Fibroblast of peridontal ligament (primary cell): Measurements from ENCODE around the gene ARHGEF1.

Experiments used
- DNase-seq: peaks from one replicate; pipeline ENCODE4 v3.0.0-alpha.2; 2010; ENCODE audit errors: extremely low read depth

The ARHGEF1 gene

GRCh38 chr19:41883463-41883820 lies 458 bp downstream of the ARHGEF1 start:
- no peak for DNase-seq

DNA sequence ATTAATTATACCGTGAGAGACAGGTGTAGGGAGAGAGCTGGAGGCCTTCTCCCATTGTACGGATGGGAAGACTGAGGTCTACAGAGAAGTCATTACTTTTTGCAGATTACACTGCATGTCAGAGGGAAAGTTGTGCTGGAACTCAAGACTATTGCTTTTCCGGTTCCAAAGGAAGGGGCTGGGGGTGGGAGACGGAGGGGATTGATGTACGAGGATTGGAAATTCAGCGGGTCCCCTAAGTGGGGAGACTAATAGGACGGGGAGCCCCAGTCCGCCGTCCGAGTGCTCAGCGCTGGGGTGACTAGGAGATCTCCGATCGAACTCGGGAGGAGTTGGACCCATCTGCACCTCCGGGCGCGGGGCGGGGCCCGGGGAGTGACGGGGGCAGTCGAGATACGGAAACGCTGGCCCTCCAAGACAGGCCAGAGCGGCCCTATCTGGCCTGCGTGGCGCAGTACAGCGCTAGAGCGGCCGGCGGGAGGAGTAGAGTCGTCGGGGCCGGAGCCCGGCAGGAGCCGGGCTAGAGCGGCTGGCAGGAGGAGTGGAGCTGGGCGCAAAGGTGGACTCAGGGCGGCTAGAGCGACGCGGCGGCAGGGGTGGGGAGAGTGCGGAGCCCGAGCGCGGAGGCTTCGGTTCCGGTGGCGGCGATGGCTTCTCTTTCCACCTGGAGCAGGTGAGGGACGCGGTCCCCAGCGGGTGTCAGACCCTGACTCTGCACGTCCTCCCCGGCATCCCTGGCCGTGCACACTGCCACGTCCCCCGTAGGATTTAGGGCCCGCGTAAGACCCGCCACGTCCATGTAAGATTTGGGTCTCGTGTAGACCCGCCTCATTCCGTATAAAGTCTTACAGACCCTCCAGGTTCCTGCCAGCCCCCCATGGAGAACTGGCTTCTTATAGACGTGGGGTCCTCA lies 1.1 kb downstream of the ARHGEF1 start:
- peak; percentile 92 for DNase-seq

GRCh38 chr19:41886761-41887710 lies 4.1 kb downstream of the ARHGEF1 start:
- DNase-seq, result no peak

- DNase-seq, result no peak
Measured at GRCh38 chr19:41887711-41888382, 4.9 kb downstream of the ARHGEF1 start.

DNA sequence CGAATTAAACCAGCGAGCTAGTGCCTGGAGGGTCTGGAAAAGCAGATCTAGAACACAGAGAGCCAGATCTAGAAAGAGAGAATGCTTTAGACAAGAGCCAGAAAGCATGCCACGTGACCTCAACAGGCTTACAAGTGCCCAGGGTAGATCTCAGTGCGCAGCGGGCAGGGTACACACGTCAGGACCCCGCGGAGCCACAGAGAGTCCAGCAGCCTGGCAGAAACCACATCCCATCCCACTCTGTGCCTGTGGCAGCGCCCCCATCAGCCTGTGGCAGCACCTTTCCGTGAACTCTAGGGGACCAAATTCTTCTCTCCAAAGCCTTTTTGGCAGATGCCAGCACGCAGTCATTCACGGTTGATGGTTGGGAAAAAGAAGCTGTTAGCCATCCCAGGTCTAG lies 5.9 kb downstream of the ARHGEF1 start:
- no peak for DNase-seq

DNA sequence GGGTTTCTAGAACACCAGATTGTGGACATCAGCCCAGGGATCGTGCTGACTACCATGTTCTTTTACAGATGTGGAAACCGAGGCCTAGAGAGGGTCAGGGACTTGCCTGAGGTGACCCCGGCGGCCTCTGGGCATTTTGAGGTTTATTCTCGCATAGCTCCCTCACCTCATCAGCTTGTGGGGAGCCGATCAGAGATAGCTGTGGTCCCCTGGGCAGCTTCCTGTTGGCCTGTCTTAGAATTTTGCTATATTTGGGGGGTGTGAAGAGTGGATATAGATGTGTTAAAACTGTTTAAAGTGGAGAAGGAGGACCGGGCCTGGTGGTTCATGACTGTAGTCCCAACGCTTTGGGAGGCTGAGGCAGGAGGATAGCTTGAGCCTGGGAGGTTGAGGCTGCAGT lies 6.9 kb downstream of the ARHGEF1 start:
- no peak for DNase-seq

- DNase-seq, result no peak
Measured at GRCh38 chr19:41890936-41891335, 8.0 kb downstream of the ARHGEF1 start.

- DNase-seq, result no peak
Measured at GRCh38 chr19:41892173-41892902, 9.4 kb downstream of the ARHGEF1 start.

GRCh38 chr19:41893899-41894298 lies 10.9 kb downstream of the ARHGEF1 start:
- DNase-seq, result no peak

DNA sequence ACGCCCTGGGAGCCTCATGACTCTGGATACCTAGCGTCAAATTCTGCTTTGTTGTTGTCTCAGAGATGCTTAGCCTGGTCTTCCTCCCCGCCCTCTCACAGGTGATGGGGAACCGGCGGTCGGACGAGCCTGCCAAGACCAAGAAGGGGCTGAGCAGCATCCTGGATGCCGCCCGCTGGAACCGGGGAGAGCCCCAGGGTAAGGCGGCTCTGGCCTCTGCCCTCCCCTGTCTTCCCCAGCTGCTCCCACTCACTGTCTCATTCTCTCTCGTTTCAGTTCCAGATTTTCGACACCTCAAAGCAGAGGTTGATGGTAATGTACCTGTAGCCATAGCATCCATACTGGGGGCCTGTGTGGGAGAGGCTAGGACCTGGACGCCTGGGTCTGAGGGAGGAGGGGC lies 11.4 kb downstream of the ARHGEF1 start:
- DNase-seq, result no peak

DNA sequence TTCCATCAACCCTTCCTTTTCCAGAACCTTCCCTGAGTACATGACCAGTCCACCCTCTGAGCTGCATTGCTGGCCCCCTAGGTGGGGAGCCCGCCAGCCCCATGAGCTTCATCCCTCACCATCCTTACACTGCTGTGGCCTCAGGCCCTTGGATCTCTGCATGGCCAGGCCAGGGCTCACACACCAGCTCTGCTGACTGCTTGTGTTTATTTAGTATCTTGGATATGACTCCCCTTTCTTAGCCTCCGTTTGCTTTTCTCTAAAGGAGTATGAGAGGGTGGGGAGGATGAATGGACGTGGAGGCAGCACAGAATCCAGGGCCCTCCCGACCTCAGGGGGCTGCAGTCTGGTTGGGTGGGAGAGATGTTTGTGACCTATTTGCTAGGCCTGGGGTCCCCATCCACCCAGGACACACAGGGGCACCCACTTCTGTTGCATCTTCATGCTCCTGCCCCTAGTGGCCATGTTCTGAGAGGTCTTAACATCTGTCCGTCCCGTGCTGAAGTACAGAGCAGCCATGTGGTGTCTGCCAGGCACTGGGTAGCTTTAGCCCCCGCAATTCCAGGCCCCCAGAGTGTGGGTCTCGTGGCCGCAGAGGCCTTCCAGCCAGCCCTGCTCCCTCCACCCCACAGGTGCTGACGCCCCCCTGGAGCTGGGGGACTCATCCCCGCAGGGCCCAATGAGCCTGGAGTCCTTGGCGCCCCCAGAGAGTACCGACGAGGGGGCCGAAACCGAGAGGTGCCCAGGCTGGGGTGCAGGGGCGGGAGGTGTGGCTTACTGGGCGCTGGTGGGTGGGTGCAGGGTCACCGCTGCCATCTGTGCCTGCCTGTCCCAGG lies 13.0 kb downstream of the ARHGEF1 start:
- DNase-seq, result no peak

DNA sequence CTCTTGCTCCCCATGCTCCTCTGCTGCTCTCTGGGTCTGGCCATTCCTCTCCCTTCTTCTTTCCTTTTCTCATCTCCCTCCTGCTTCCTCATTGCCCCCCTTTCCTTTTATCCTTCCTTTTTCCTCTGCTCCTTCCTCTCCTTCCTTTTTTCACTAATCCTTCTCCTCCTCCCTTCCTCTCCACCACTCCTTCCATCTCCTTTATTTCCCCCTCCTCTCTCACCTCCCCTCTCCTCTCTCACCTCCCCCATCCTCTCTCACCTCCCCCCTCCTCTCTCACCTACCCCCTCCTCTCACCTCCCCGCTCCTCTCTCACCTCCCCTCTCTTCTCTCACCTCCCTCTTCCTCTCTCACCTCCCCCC lies 13.6 kb downstream of the ARHGEF1 start:
- DNase-seq, result no peak

DNA sequence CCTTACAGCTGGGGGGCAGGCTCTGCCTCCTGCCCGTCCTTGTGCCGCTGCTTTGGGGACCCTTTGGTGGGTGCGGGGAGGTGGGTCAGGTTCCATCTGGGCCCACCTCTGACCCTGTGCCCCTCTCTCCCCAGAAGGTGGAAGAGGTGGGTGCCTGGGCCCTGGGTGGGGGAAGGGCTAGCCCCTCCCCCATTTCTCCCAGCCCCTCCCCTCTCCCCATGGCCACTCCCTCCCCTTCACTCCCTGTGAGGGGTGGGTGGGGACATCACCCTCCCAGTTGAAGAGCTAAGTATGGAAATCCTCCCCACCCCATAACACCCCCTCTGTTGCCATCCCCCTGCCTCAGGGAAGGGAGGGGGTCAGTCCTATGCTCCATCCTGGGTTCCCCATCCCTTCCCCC lies 14.2 kb downstream of the ARHGEF1 start:
- no peak for DNase-seq

GRCh38 chr19:41897820-41898219 lies 14.8 kb downstream of the ARHGEF1 start:
- no peak for DNase-seq

- DNase-seq, result no peak
Measured at GRCh38 chr19:41898235-41898634, 15.3 kb downstream of the ARHGEF1 start.

- no peak for DNase-seq
Measured at GRCh38 chr19:41901707-41902360, 18.9 kb downstream of the ARHGEF1 start.

DNA sequence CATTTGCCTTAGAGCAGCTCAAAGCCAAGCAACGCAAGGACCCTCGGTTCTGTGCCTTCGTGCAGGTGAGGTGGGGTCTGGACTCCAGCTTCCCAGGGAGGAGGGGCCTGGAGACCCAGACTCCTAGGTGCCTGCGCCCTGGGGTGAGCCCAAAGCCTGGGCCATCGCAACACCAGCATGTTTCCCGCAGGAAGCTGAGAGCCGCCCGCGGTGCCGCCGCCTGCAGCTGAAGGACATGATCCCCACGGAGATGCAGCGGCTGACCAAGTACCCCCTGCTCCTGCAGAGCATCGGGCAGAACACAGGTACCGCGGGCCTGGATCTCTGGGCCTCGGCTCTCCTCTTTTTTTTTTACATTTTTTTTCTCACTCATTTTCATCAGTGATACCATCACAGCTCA lies 19.6 kb downstream of the ARHGEF1 start:
- no peak for DNase-seq

GRCh38 chr19:41903193-41903953 lies 20.4 kb downstream of the ARHGEF1 start:
- no peak for DNase-seq

GRCh38 chr19:41904118-41904870 lies 21.3 kb downstream of the ARHGEF1 start:
- no peak for DNase-seq
